ENCODE data around the gene PMEPA1.

PMEPA1 gene

GRCh38 chr20:57727863-57728262 is 18.0 kb upstream of the PMEPA1 start:
- Mint-ChIP-seq H3K27me3 (ENCODE audit: low read depth) (peaks cover 24% of the 10 kb centered on the region), H3K9me3 (no peaks in the 10 kb centered on the region), H3K36me3 (ENCODE audit: low read depth) (no peaks in the 10 kb centered on the region), H3K27ac (no peak overlapping the region), H3K4me3 (no peak overlapping the region), H3K4me1 (peaks cover 34% of the 10 kb centered on the region)
- no peak for TF ChIP-seq CTCF (IDR thresholded peaks at IDR 0.05; ENCODE audit: unreplicated experiment in 3 of 3)

- Mint-ChIP-seq H3K27ac (peak overlapping the region in 2 of 3 experiments; percentile 38 to 50), H3K27me3 (ENCODE audit: low read depth) (peaks cover 26% of the 10 kb centered on the region), H3K4me3 (no peak overlapping the region), H3K4me1 (peaks cover 41% of the 10 kb centered on the region), H3K36me3 (ENCODE audit: low read depth) (no peaks in the 10 kb centered on the region), H3K9me3 (no peaks in the 10 kb centered on the region)
- no peak for TF ChIP-seq CTCF (IDR thresholded peaks at IDR 0.05; ENCODE audit: unreplicated experiment in 3 of 3)
These were observed 15.8 kb upstream of the PMEPA1 start for GRCh38 chr20:57725636-57726035.

GRCh38 chr20:57724610-57725405 is 15.0 kb upstream of the PMEPA1 start:
- Mint-ChIP-seq H3K27ac (peak overlapping the region in 2 of 3 experiments; percentile 38 to 50), H3K4me1 (peaks cover 41% of the 10 kb centered on the region), H3K36me3 (ENCODE audit: low read depth) (no peaks in the 10 kb centered on the region), H3K9me3 (no peaks in the 10 kb centered on the region), H3K27me3 (ENCODE audit: low read depth) (peaks cover 26% of the 10 kb centered on the region), H3K4me3 (no peak overlapping the region)
- TF ChIP-seq CTCF (IDR thresholded peaks at IDR 0.05; ENCODE audit: unreplicated experiment in 3 of 3) = no peak

GRCh38 chr20:57723816-57724215 is 14.0 kb upstream of the PMEPA1 start:
- Mint-ChIP-seq H3K4me1 (peaks cover 50% of the 10 kb centered on the region), H3K9me3 (no peaks in the 10 kb centered on the region), H3K4me3 (no peak overlapping the region), H3K36me3 (ENCODE audit: low read depth) (no peaks in the 10 kb centered on the region), H3K27ac (no peak overlapping the region), H3K27me3 (ENCODE audit: low read depth) (peaks cover 26% of the 10 kb centered on the region)
- TF ChIP-seq CTCF (IDR thresholded peaks at IDR 0.05; ENCODE audit: unreplicated experiment in 3 of 3) = no peak

- no peaks in the 10 kb centered on the region for H3K36me3 Mint-ChIP-seq (ENCODE audit: low read depth)
- H3K4me1 Mint-ChIP-seq = peaks cover 56% of the 10 kb centered on the region
- no peaks in the 10 kb centered on the region for H3K9me3 Mint-ChIP-seq
- no peak for TF ChIP-seq CTCF (IDR thresholded peaks at IDR 0.05; ENCODE audit: unreplicated experiment in 3 of 3)
- H3K4me3 Mint-ChIP-seq = no peak overlapping the region
- H3K27me3 Mint-ChIP-seq (ENCODE audit: low read depth) = peaks cover 19% of the 10 kb centered on the region
- H3K27ac Mint-ChIP-seq = no peak overlapping the region
These were observed 10.1 kb upstream of the PMEPA1 start for GRCh38 chr20:57719951-57720350.

GRCh38 chr20:57718490-57719009 is 8.7 kb upstream of the PMEPA1 start:
- H3K9me3 Mint-ChIP-seq = no peaks in the 10 kb centered on the region
- H3K4me3 Mint-ChIP-seq = peak overlapping the region; percentile 78 to 86 (median 82)
- H3K36me3 Mint-ChIP-seq (ENCODE audit: low read depth) = no peaks in the 10 kb centered on the region
- peak overlapping the region in 2 of 3 experiments; percentile 67 for H3K27ac Mint-ChIP-seq
- TF ChIP-seq CTCF (IDR thresholded peaks at IDR 0.05; ENCODE audit: unreplicated experiment in 3 of 3) = no peak
- H3K4me1 Mint-ChIP-seq = peaks cover 50% of the 10 kb centered on the region
- H3K27me3 Mint-ChIP-seq (ENCODE audit: low read depth) = peaks cover 13% of the 10 kb centered on the region

All from nephron (organoid).